GM19395 (cell line): Measurements from ENCODE around the gene PAGR1.

Experiments used
- ATAC-seq: cut with Tn5 transposase; IDR thresholded peaks from one replicate; pipeline ENCODE4 v1.9.1; 2021; ENCODE audit warnings: mild to moderate bottlenecking, moderate library complexity; ENCODE audit not compliant: unreplicated experiment

PAGR1 gene

GRCh38 chr16:29834079-29834478, 18.1 kb downstream of the PAGR1 start:
- ATAC-seq: no peak

GRCh38 chr16:29835926-29836325, 20.0 kb downstream of the PAGR1 start:
- ATAC-seq: no peak

GRCh38 chr16:29836623-29837022, 20.7 kb downstream of the PAGR1 start:
- ATAC-seq: no peak

- no peak for ATAC-seq
Measured at GRCh38 chr16:29837841-29838240, 21.9 kb downstream of the PAGR1 start.

GRCh38 chr16:29839822-29840221, 23.9 kb downstream of the PAGR1 start:
- no peak for ATAC-seq

GRCh38 chr16:29840240-29840639, 24.3 kb downstream of the PAGR1 start:
- ATAC-seq: no peak

- no peak for ATAC-seq
Measured at GRCh38 chr16:29841631-29842030, 25.7 kb downstream of the PAGR1 start.

GRCh38 chr16:29842732-29843346, 26.9 kb downstream of the PAGR1 start:
- no peak for ATAC-seq

- no peak for ATAC-seq
Measured at GRCh38 chr16:29843931-29844330, 28.0 kb downstream of the PAGR1 start.

GRCh38 chr16:29844575-29845331, 28.8 kb downstream of the PAGR1 start:
- no peak for ATAC-seq

- ATAC-seq: no peak
Measured at GRCh38 chr16:29845656-29846055, 29.7 kb downstream of the PAGR1 start.

GRCh38 chr16:29848420-29849297, 32.7 kb downstream of the PAGR1 start:
- no peak for ATAC-seq

- ATAC-seq: no peak
Measured at GRCh38 chr16:29849505-29849904, 33.6 kb downstream of the PAGR1 start.

GRCh38 chr16:29850998-29851397, 35.0 kb downstream of the PAGR1 start:
- no peak for ATAC-seq

GRCh38 chr16:29852654-29853053, 36.7 kb downstream of the PAGR1 start:
- no peak for ATAC-seq

- no peak for ATAC-seq
Measured at GRCh38 chr16:29854520-29855100, 38.7 kb downstream of the PAGR1 start.

- no peak for ATAC-seq
Measured at GRCh38 chr16:29857133-29857760, 41.3 kb downstream of the PAGR1 start.

GRCh38 chr16:29858149-29858849, 42.3 kb downstream of the PAGR1 start:
- ATAC-seq: no peak

GRCh38 chr16:29858974-29859373, 43.0 kb downstream of the PAGR1 start:
- no peak for ATAC-seq

GRCh38 chr16:29860218-29860617, 44.3 kb downstream of the PAGR1 start:
- ATAC-seq: no peak
